PFSK-1 (cell line): ENCODE data around the gene ZSWIM6.

ENCODE experiments used
- POLR2AphosphoS5 ChIP-seq: IDR thresholded peaks from 2 replicates; pipeline ENCODE4 v1.6.1; 2012; ENCODE audit warnings: low read depth, mild to moderate bottlenecking, control low read depth, low read length, moderate library complexity
- TAF1 ChIP-seq: IDR thresholded peaks from 2 replicates; pipeline ENCODE4 v1.6.1; 2012; ENCODE audit warnings: low read length, control low read depth, borderline replicate concordance; ENCODE audit not compliant: insufficient read depth
- TF ChIP-seq, protein P1 (sequence below), 2 experiments: IDR thresholded peaks; 2 replicates each; pipeline versions ENCODE4 v1.6.1 to v1.8.0; 2011 to 2012; ENCODE audit warnings: low read depth in 2 of 2, low read length in 2 of 2, control low read depth in 1 of 2, inconsistent platforms in 1 of 2, mild to moderate bottlenecking in 1 of 2, moderate library complexity in 1 of 2; ENCODE audit not compliant: insufficient read depth in 1 of 2

DNA sequence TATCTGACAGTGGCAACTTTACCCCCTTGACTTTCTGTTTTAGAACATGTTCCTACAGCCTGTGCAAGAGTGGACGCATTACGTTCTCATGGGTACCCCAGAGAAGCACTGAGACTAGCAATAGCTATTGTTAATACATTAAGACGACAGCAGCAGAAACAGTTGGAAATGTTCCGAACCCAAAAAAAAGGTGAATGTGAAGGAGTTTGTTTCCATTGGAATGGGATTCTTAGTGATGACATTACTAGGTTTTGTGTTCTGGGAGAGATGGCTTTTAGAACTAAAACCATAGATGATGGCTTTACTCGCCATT is 194.1 kb downstream of the ZSWIM6 start:
- TF ChIP-seq POLR2AphosphoS5 = no peak
- TF ChIP-seq, protein P1, sequence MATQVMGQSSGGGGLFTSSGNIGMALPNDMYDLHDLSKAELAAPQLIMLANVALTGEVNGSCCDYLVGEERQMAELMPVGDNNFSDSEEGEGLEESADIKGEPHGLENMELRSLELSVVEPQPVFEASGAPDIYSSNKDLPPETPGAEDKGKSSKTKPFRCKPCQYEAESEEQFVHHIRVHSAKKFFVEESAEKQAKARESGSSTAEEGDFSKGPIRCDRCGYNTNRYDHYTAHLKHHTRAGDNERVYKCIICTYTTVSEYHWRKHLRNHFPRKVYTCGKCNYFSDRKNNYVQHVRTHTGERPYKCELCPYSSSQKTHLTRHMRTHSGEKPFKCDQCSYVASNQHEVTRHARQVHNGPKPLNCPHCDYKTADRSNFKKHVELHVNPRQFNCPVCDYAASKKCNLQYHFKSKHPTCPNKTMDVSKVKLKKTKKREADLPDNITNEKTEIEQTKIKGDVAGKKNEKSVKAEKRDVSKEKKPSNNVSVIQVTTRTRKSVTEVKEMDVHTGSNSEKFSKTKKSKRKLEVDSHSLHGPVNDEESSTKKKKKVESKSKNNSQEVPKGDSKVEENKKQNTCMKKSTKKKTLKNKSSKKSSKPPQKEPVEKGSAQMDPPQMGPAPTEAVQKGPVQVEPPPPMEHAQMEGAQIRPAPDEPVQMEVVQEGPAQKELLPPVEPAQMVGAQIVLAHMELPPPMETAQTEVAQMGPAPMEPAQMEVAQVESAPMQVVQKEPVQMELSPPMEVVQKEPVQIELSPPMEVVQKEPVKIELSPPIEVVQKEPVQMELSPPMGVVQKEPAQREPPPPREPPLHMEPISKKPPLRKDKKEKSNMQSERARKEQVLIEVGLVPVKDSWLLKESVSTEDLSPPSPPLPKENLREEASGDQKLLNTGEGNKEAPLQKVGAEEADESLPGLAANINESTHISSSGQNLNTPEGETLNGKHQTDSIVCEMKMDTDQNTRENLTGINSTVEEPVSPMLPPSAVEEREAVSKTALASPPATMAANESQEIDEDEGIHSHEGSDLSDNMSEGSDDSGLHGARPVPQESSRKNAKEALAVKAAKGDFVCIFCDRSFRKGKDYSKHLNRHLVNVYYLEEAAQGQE (IDR thresholded peaks at IDR 0.05; ENCODE audit: insufficient read depth in 1 of 2, low read depth in 2 of 2, low read length in 2 of 2) = no peak
- TF ChIP-seq TAF1 = no peak
